Measurements from ENCODE around the gene SLCO4C1. TPM values are rescaled to one million over a fixed set of nuclear protein-coding genes. Genes with fewer than 3 reads are reported as not detected.

SLCO4C1 gene
- total and polyA plus RNA-seq, 2 of the 13 experiments (the other 11 are each of a cell fraction or from before 2014, with no cell fraction given), result 1.3 to 7.8 TPM

DNA sequence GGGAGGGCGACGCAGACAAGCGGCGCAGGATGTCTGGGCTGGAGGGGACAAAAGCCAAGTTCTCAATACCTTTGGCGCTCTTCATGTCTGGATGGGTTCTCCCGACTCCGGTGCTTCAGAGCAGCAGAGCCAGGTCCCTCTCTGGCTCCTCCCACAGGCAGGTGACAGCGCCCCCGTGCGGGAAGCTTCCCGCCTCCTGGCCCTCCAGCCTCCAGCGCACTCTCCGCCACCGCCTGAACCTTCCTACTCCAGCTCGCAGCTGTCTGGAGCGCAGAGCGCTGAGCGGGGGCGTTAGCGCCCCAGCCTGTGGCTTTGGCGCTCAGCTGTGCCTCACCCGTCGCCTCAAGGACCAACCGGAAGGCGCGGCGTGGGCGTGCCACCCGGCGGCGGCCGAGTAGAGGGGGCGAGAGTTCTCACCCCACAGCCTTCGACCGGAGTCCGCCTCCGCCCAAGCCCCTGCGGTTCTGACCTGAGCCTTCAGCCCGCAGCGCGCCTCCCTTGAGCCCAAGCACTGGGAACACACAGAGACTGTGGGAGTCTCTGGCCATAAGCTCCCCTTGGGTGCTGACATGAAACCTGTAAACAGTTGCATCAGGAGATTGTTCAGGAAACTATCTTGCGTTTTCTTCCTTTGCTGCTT, at the start of gene SLCO4C1 (continued):
- TF ChIP-seq MLXIP (CRISPR knock-in tag; IDR thresholded peaks at IDR 0.05; ENCODE audit: borderline replicate concordance) (no peak), ZNF10 (CRISPR knock-in tag; IDR thresholded peaks at IDR 0.05; ENCODE audit: borderline replicate concordance, low read depth) (no peak), FOXM1 (CRISPR knock-in tag; IDR thresholded peaks at IDR 0.05) (no peak), WIZ (CRISPR knock-in tag; IDR thresholded peaks at IDR 0.05) (peak; percentile 69; the same call in 1 of the 2 replicates), ZNF839 (CRISPR knock-in tag; IDR thresholded peaks at IDR 0.05; ENCODE audit: borderline replicate concordance) (no peak), PHF8 (CRISPR knock-in tag; IDR thresholded peaks at IDR 0.05) (no peak; the same call in 1 of the 2 replicates), PCBP2 (optimal IDR thresholded peaks at IDR 0.05; ENCODE audit: low read depth, low read length, poor library complexity, severe bottlenecking) (no peak), ZBTB20 (CRISPR knock-in tag; IDR thresholded peaks at IDR 0.05; ENCODE audit: borderline replicate concordance, low read depth) (peak; percentile 77), NFE2L2 (IDR thresholded peaks at IDR 0.05; ENCODE audit: low read length) (no peak), NFRKB (IDR thresholded peaks at IDR 0.05) (no peak), ZNF569 (CRISPR knock-in tag; IDR thresholded peaks at IDR 0.05; ENCODE audit: borderline replicate concordance) (no peak), PBX3 (CRISPR knock-in tag; IDR thresholded peaks at IDR 0.05; ENCODE audit: borderline replicate concordance) (no peak), PAF1 (CRISPR knock-in tag; IDR thresholded peaks at IDR 0.05) (no peak), CHD4 (IDR thresholded peaks at IDR 0.05; ENCODE audit: borderline replicate concordance, low read length) (no peak), TAF15 (IDR thresholded peaks at IDR 0.05; ENCODE audit: low read depth, low read length, poor library complexity, severe bottlenecking) (no peak), MAZ (IDR thresholded peaks at IDR 0.05; ENCODE audit: borderline replicate concordance, low read depth, low read length) (peak; percentile 53; the same call in 1 of the 2 replicates), MAZ (CRISPR knock-in tag; IDR thresholded peaks at IDR 0.05; ENCODE audit: low read depth) (peak; percentile 68), CERS6 (CRISPR knock-in tag; IDR thresholded peaks at IDR 0.05) (no peak)
- TF ChIP-seq, protein P1, sequence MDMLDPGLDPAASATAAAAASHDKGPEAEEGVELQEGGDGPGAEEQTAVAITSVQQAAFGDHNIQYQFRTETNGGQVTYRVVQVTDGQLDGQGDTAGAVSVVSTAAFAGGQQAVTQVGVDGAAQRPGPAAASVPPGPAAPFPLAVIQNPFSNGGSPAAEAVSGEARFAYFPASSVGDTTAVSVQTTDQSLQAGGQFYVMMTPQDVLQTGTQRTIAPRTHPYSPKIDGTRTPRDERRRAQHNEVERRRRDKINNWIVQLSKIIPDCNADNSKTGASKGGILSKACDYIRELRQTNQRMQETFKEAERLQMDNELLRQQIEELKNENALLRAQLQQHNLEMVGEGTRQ (IDR thresholded peaks at IDR 0.05; ENCODE audit: low read depth, low read length), result no peak
- TF ChIP-seq, protein P1 (CRISPR knock-in tag; IDR thresholded peaks at IDR 0.05; ENCODE audit: borderline replicate concordance), result no peak
- TF ChIP-seq, protein P2, sequence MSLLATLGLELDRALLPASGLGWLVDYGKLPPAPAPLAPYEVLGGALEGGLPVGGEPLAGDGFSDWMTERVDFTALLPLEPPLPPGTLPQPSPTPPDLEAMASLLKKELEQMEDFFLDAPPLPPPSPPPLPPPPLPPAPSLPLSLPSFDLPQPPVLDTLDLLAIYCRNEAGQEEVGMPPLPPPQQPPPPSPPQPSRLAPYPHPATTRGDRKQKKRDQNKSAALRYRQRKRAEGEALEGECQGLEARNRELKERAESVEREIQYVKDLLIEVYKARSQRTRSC (CRISPR knock-in tag; IDR thresholded peaks at IDR 0.05; ENCODE audit: low read depth), result no peak
